GM12801 (cell line): ENCODE measurements around the gene WDR93.

Experiments
- CTCF ChIP-seq: IDR thresholded peaks from one replicate; pipeline ENCODE4 v1.5.1; 2011; ENCODE audit warnings: control low read depth; ENCODE audit not compliant: insufficient read length; ENCODE audit errors: extremely low read depth

WDR93 gene

GRCh38 chr15:89745131-89745530 lies 54.5 kb downstream of the WDR93 start:
- TF ChIP-seq CTCF = no peak

GRCh38 chr15:89745768-89746167 lies 55.2 kb downstream of the WDR93 start:
- TF ChIP-seq CTCF = no peak

GRCh38 chr15:89746386-89746780 lies 55.8 kb downstream of the WDR93 start:
- TF ChIP-seq CTCF = no peak

GRCh38 chr15:89747708-89748682 lies 57.4 kb downstream of the WDR93 start:
- TF ChIP-seq CTCF = no peak

- TF ChIP-seq CTCF = no peak
Observed at GRCh38 chr15:89749054-89749453, 58.4 kb downstream of the WDR93 start.

- no peak for TF ChIP-seq CTCF
Observed at GRCh38 chr15:89749526-89749925, 58.9 kb downstream of the WDR93 start.

GRCh38 chr15:89749951-89750559 lies 59.4 kb downstream of the WDR93 start:
- no peak for TF ChIP-seq CTCF
